GM18519 (cell line): ENCODE measurements around the gene PSMD1.
A peak's percentile ranks its signal among the peaks of the same experiment; 100 is the strongest.

Experiments used
- ATAC-seq: cut with Tn5 transposase; IDR thresholded peaks from one replicate; pipeline ENCODE4 v1.9.1; 2021; ENCODE audit warnings: mild to moderate bottlenecking, moderate library complexity; ENCODE audit not compliant: unreplicated experiment, low FRiP score

The PSMD1 gene

GRCh38 chr2:231197706-231198290 is 141.1 kb downstream of the PSMD1 start:
- ATAC-seq: no peak

DNA sequence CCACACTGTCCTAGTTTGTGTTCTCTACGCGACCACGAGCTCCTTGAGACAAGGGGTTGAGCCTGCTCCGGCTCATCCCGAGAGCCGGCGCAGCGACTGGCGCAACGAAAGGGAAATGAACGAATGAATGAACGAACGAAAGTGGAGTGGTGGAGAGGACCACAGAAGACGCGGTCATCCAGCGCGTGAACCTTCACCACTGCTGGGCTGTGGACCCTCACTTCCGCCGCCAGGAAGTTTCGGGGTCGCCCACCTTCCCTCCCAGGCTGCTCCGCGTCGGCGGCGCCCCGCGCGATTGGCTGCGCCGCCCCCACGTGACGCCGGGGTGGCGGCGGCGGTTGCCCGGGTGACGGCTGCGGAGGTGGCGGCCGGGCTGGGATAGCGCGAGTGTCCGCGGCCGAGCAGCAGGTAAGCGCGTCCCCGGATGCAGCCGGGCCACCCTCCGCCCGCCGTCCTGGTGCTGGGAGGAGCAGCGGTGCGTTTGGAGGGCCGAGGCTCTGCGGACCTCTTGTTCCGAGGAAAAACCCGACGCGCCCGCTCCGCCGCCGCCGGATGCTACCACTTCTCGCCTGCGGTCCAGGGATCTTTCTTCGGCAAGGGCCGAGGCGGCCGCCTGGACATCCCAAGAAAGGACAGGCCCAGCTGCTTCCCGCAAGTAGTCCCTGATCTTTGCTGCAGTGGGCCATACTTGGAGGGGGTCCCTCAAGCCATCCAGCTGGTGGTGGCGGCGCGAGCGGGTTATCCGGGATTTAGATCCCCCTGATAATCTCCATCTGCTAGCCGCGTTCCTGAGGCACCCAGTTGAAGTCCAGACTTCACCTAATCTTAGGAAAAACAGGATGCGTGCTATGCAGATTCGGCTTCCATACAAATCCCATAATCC is 141.9 kb downstream of the PSMD1 start, which contains the start of gene ARMC9:
ARMC9 (plus strand) TSS at position 341 of the 883 bp plus-strand sequence. CDS start 7,608 bp downstream, outside the sequence.
- ATAC-seq: peak; percentile 96

GRCh38 chr2:231199219-231199618 is 142.6 kb downstream of the PSMD1 start:
- ATAC-seq: no peak

DNA sequence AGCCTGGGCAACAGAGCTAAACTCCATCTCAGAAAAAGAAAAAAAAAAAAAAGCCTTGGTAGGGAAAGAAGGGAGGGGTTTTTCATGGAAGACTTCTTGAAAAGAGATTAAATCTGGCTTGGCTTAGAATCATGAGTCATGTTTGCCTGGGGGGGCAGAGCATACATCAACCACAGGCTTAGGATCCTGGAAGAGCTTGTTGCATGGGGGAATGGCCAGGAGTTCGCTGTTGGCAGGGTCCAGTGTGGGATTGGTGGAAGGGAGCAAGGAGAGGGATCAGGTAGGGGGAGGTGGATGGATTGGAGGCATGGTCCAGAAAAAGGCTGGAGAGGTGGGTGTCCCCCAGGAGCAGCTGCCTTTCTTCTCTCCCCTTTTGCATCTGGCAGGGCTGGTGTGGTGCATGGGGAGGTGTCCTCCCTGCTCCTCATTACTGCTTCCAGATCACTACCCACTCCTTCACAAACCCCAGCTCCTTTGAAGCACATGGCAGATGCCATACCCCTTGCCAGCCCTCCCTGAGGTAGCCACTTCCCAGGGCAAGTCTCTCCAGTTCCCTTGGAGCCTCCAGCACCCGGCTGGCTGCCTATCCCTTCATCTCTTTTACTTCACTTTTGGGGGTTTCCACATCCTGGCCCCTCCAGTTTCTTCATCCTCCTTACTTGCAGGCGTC is 144.3 kb downstream of the PSMD1 start:
- no peak for ATAC-seq

- ATAC-seq: no peak
Measured at GRCh38 chr2:231201475-231201814, 144.8 kb downstream of the PSMD1 start.

- ATAC-seq: no peak
Measured at GRCh38 chr2:231203087-231203486, 146.4 kb downstream of the PSMD1 start.

- ATAC-seq: no peak
Measured at GRCh38 chr2:231204146-231204545, 147.5 kb downstream of the PSMD1 start.

- ATAC-seq: no peak
Measured at GRCh38 chr2:231204581-231204980, 147.9 kb downstream of the PSMD1 start.

GRCh38 chr2:231207734-231208133 is 151.1 kb downstream of the PSMD1 start:
- no peak for ATAC-seq

DNA sequence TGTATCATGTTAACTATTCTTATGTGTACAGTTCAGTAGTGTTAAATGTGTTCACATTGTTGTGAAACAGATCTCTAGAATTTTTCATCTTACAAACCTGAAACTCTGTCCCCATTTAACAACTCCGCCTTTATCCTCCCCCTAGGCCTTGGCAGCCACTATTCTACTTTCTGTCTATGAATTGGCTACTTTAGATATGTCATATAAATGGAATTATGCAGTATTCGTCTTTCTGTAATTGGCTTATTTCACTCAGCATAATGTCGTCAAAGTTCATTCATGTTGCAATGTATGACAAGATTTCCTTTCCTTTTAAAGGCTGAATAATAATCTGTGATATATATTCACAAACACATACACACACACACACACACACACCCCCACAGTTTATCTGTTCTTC is 154.1 kb downstream of the PSMD1 start:
- no peak for ATAC-seq

- ATAC-seq: no peak
Measured at GRCh38 chr2:231211486-231211885, 154.8 kb downstream of the PSMD1 start.

- ATAC-seq: no peak
Measured at GRCh38 chr2:231212329-231212845, 155.7 kb downstream of the PSMD1 start.

- no peak for ATAC-seq
Measured at GRCh38 chr2:231213931-231214642, 157.4 kb downstream of the PSMD1 start.

- ATAC-seq: no peak
Measured at GRCh38 chr2:231218366-231218765, 161.7 kb downstream of the PSMD1 start.

- no peak for ATAC-seq
Measured at GRCh38 chr2:231219289-231219688, 162.6 kb downstream of the PSMD1 start.

GRCh38 chr2:231221761-231222160 is 165.1 kb downstream of the PSMD1 start:
- ATAC-seq: no peak
